CD14-positive monocyte (primary cell): Measurements from ENCODE around the gene NAP1L4. TPM values are rescaled to one million over a fixed set of nuclear protein-coding genes. Genes with fewer than 3 reads are reported as not detected.

Experiments
- DNase-seq, 3 donors: peaks; one replicate each; pipeline ENCODE4 v3.0.0-alpha.2; 2011 to 2022
- H2AFZ ChIP-seq: 2 replicates; pipeline ENCODE4 v1.6.0; 2012; ENCODE audit warnings: mild to moderate bottlenecking, low read depth, low read length, inconsistent platforms; ENCODE audit not compliant: insufficient read depth, poor library complexity, severe bottlenecking
- H3K27ac ChIP-seq, 2 donors: 1 replicate in 1 of 2; 2 replicates in 1 of 2; pipeline ENCODE4 v1.5.1; 2012 to 2013; ENCODE audit warnings: low read length in 2 of 2, control low read depth in 1 of 2, inconsistent platforms in 1 of 2, low read depth in 1 of 2, mild to moderate bottlenecking in 1 of 2
- H3K27me3 ChIP-seq, 2 donors: one replicate each; pipeline versions ENCODE4 v1.6.0 to v1.6.1; 2011 to 2013; ENCODE audit warnings: low read length in 2 of 2; ENCODE audit not compliant: control insufficient read depth in 2 of 2, insufficient read depth in 2 of 2
- H3K36me3 ChIP-seq, 2 donors: replicated peaks in 1 of 2; 1 replicate in 1 of 2; 2 replicates in 1 of 2; pipeline versions ENCODE4 v1.5.1 to v1.6.1; 2012 to 2013; ENCODE audit warnings: low read length in 2 of 2, control low read depth in 1 of 2, inconsistent platforms in 1 of 2, mild to moderate bottlenecking in 1 of 2; ENCODE audit not compliant: insufficient read depth in 2 of 2, control insufficient read depth in 1 of 2
- H3K4me1 ChIP-seq, 2 donors: 1 replicate in 1 of 2; 2 replicates in 1 of 2; pipeline versions ENCODE4 v1.5.1 to v1.6.1; 2012 to 2013; ENCODE audit warnings: low read length in 2 of 2, control low read depth in 1 of 2, inconsistent platforms in 1 of 2, mild to moderate bottlenecking in 1 of 2, moderate library complexity in 1 of 2; ENCODE audit not compliant: insufficient read depth in 2 of 2, control insufficient read depth in 1 of 2
- H3K4me2 ChIP-seq: replicated peaks from 2 replicates; pipeline ENCODE3; 2012; ENCODE audit warnings: low read length, moderate library complexity, mild to moderate bottlenecking; ENCODE audit not compliant: poor library complexity, severe bottlenecking; ENCODE audit errors: extremely low read depth
- H3K4me3 ChIP-seq, 3 experiments: fragments of 200-600 bp in 1 of 3; sonication (generic) in 1 of 3; replicated peaks in 1 of 3; 1 replicate in 2 of 3; 2 replicates in 1 of 3; pipeline ENCODE4 v1.5.1; 2011 to 2013; ENCODE audit warnings: low read length in 3 of 3, mild to moderate bottlenecking in 3 of 3, control low read depth in 2 of 3, low read depth in 2 of 3, inconsistent platforms in 1 of 3, moderate library complexity in 1 of 3
- H3K79me2 ChIP-seq: 2 replicates; pipeline ENCODE4 v1.6.0; 2012; ENCODE audit warnings: mild to moderate bottlenecking, control low read depth, inconsistent platforms, low read length, moderate library complexity; ENCODE audit not compliant: insufficient read depth
- H3K9ac ChIP-seq: 2 replicates; pipeline ENCODE4 v1.6.0; 2017; ENCODE audit warnings: low read length, mild to moderate bottlenecking; ENCODE audit not compliant: insufficient read depth, poor library complexity, severe bottlenecking
- H3K9me3 ChIP-seq, 2 donors: replicated peaks in 1 of 2; 1 replicate in 1 of 2; 2 replicates in 1 of 2; pipeline versions ENCODE4 v1.5.1 to v1.6.1; 2012 to 2013; ENCODE audit warnings: low read length in 2 of 2, control low read depth in 1 of 2; ENCODE audit not compliant: control insufficient read depth in 1 of 2, insufficient read depth in 1 of 2
- H4K20me1 ChIP-seq: 2 replicates; pipeline ENCODE4 v1.6.0; 2012; ENCODE audit warnings: mild to moderate bottlenecking, low read length, control low read depth, moderate library complexity; ENCODE audit not compliant: insufficient read depth
- H3K27ac Mint-ChIP-seq, 7 donors: one replicate each; pipeline ENCODE4 v1.8.0; 2020; ENCODE audit warnings: mild to moderate bottlenecking in 7 of 7, mixed read lengths in 7 of 7, moderate library complexity in 6 of 7, inconsistent platforms in 2 of 7
- H3K27me3 Mint-ChIP-seq, 3 donors: one replicate each; pipeline ENCODE4 v1.8.0; 2021 to 2022; ENCODE audit warnings: low read depth in 3 of 3, mild to moderate bottlenecking in 3 of 3, mixed read lengths in 3 of 3, moderate library complexity in 3 of 3, inconsistent platforms in 1 of 3
- H3K36me3 Mint-ChIP-seq, 2 donors: one replicate each; pipeline ENCODE4 v1.8.0; 2020; ENCODE audit warnings: mixed read lengths in 2 of 2, inconsistent platforms in 1 of 2, mild to moderate bottlenecking in 1 of 2
- H3K4me1 Mint-ChIP-seq: one replicate; pipeline ENCODE4 v1.8.0; 2020; ENCODE audit warnings: mild to moderate bottlenecking, mixed read lengths
- H3K4me3 Mint-ChIP-seq, 2 donors: one replicate each; pipeline ENCODE4 v1.8.0; 2020; ENCODE audit warnings: mild to moderate bottlenecking in 2 of 2, mixed read lengths in 2 of 2, moderate library complexity in 1 of 2
- H3K9me3 Mint-ChIP-seq, 7 donors: one replicate each; pipeline ENCODE4 v1.8.0; 2020 to 2022; ENCODE audit warnings: mixed read lengths in 7 of 7, mild to moderate bottlenecking in 6 of 7, moderate library complexity in 6 of 7, inconsistent platforms in 2 of 7
- CTCF ChIP-seq: fragments of 200-600 bp; IDR thresholded peaks from one replicate; pipeline ENCODE4 v1.8.0; 2022; ENCODE audit warnings: antibody characterized with exemption, mild to moderate bottlenecking
- WGBS: methylation state at CpG from one replicate; pipeline ENCODE4 v1.1.5; 2013; ENCODE audit warnings: missing lambda C conversion rate; ENCODE audit not compliant: insufficient coverage; 5-methylcytosine and 5-hydroxymethylcytosine counted together
- intact Hi-C, 2 donors: fragments of 100-400 bp; cut with micrococcal nuclease; formaldehyde crosslinking; loops; one replicate each; pipeline versions ENCODE4 v1.15.0 to v1.15.1; 2023
- polyA plus RNA-seq, 3 donors: library from polyadenylated mRNA; depleted of rRNA in 1 of 3; unstranded in 2 of 3; stranded (reverse) in 1 of 3; fragments of 300-500 nt in 2 of 3; fragments of >200 nt in 1 of 3; fragmentation: Illumina TruSeq in 2 of 3; gene quantifications; 1 replicate in 2 of 3; 2 replicates in 1 of 3; pipeline ENCODE4 v1.2.3, GENCODE V29; 2012 to 2021

The NAP1L4 gene
- polyA plus RNA-seq, 3 donors, result 42.1 to 44.9 (median 44.9) TPM

- H2AFZ ChIP-seq, result no peak overlapping the region
- H3K4me2 ChIP-seq, result no peak overlapping the region
- Mint-ChIP-seq H3K27ac (no peak overlapping the region), H3K9me3 (no peaks in the 10 kb centered on the region), H3K4me1 (no peaks in the 10 kb centered on the region), H3K4me3 (no peak overlapping the region), H3K27me3 (peaks cover 4 to 10% (median 9%) of the 10 kb centered on the region in 3 donors), H3K36me3 (peaks cover 0 to 2% of the 10 kb centered on the region in 2 donors)
- no peak overlapping the region for H3K27ac ChIP-seq
- no peak overlapping the region for H3K9ac ChIP-seq
- WGBS, result 90% methylated on average over 7 of the region's 13 CpGs
- intact Hi-C loops, result no loop called here
- no peak for TF ChIP-seq CTCF
- H4K20me1 ChIP-seq, result no peaks in the 10 kb centered on the region
- no peaks in the 10 kb centered on the region for H3K79me2 ChIP-seq
- H3K36me3 ChIP-seq, result no peaks in the 10 kb centered on the region
- no peak for DNase-seq
- no peaks in the 10 kb centered on the region for H3K9me3 ChIP-seq
- H3K27me3 ChIP-seq, result peaks cover 0 to 1% of the 10 kb centered on the region in 2 donors
- H3K4me3 ChIP-seq, result no peak overlapping the region
- H3K4me1 ChIP-seq, result no peaks in the 10 kb centered on the region
These were observed 72.3 kb downstream of the NAP1L4 start for GRCh38 chr11:2919837-2920236.

GRCh38 chr11:2919188-2919587, 72.9 kb downstream of the NAP1L4 start:
- Histone ChIP-seq H3K27me3 (peaks cover 0 to 3% of the 10 kb centered on the region in 2 donors), H4K20me1 (peaks cover 1% of the 10 kb centered on the region), H3K9me3 (no peaks in the 10 kb centered on the region), H3K79me2 (no peaks in the 10 kb centered on the region), H3K4me1 (no peaks in the 10 kb centered on the region), H3K4me2 (no peak overlapping the region), H2AFZ (no peak overlapping the region), H3K4me3 (no peak overlapping the region), H3K27ac (no peak overlapping the region), H3K9ac (no peak overlapping the region), H3K36me3 (no peaks in the 10 kb centered on the region)
- no peak for TF ChIP-seq CTCF
- no peak for DNase-seq
- Mint-ChIP-seq H3K27me3 (peaks cover 9 to 15% (median 13%) of the 10 kb centered on the region in 3 donors), H3K4me3 (no peak overlapping the region), H3K9me3 (no peaks in the 10 kb centered on the region), H3K36me3 (peaks cover 0 to 2% of the 10 kb centered on the region in 2 donors), H3K27ac (no peak overlapping the region), H3K4me1 (peaks cover under 1% of the 10 kb centered on the region)
- intact Hi-C loops, result no loop called here
- WGBS, result 96% methylated on average over 8 of the region's 9 CpGs
